Measurements from ENCODE around the gene TTC34.
"Not testable (repeated sequence)": the region's sequence is repeated elsewhere in the genome, so short reads cannot be mapped to it uniquely, and the experiment has no call there.

TTC34 gene

DNA sequence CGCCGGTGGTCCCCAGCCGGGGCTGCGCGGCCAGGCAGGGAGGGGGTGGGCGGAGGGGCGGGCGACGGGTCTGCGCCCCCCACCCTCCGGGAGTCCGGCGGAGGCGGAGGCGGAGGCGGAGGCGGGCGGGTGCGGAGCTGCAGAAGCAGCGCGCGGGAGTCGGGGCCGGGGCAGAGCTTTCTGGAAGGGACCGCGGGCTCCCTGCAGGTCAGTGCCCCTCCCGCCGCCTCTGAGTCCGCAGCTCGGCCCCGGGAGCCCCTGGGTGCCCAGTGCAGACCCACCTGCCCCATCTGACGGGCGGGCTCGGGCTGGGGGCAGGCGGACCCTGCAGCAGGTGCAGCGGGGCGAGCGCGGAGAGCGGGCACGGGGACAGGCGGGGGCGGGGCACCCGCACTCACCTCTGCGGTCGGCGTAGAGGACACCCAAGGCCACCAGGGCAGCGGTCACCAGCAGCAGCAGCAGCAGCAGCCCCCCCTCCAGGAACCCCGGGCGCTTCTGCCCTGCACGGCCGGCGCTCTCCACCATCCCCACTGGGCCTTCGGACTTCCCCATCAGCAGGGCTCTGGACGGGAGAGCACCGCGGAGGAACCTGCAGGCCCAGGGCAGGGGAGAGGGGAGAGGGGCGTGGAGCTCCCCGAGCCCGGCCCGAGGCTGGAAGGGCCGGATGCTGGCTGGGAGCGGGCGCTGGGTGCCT lies 172.4 kb downstream of the TTC34 start:
- Histone ChIP-seq H3K79me2 (ENCODE audit: low read length) (no peaks in the 10 kb centered on the region), H3K27me3 (ENCODE audit: low read depth, low read length) (no peaks in the 10 kb centered on the region), H4K20me1 (ENCODE audit: insufficient read depth, low read length) (no peaks in the 10 kb centered on the region), H3K4me1 (ENCODE audit: low read length) (no peaks in the 10 kb centered on the region), H3K27ac (ENCODE audit: low read length) (no peak overlapping the region), H3K4me3 (ENCODE audit: low read length) (no peak overlapping the region), H3K36me3 (replicated peaks; ENCODE audit: low read depth, low read length) (no peaks in the 10 kb centered on the region), H3K9me3 (ENCODE audit: insufficient read depth, low read length) (no peaks in the 10 kb centered on the region), H3K4me2 (ENCODE audit: low read length) (no peak overlapping the region), H2AFZ (ENCODE audit: low read depth, low read length) (no peak overlapping the region), H3K9ac (ENCODE audit: low read length) (no peak overlapping the region)
- TF ChIP-seq, protein P1, sequence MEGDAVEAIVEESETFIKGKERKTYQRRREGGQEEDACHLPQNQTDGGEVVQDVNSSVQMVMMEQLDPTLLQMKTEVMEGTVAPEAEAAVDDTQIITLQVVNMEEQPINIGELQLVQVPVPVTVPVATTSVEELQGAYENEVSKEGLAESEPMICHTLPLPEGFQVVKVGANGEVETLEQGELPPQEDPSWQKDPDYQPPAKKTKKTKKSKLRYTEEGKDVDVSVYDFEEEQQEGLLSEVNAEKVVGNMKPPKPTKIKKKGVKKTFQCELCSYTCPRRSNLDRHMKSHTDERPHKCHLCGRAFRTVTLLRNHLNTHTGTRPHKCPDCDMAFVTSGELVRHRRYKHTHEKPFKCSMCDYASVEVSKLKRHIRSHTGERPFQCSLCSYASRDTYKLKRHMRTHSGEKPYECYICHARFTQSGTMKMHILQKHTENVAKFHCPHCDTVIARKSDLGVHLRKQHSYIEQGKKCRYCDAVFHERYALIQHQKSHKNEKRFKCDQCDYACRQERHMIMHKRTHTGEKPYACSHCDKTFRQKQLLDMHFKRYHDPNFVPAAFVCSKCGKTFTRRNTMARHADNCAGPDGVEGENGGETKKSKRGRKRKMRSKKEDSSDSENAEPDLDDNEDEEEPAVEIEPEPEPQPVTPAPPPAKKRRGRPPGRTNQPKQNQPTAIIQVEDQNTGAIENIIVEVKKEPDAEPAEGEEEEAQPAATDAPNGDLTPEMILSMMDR (IDR thresholded peaks at IDR 0.05; ENCODE audit: low read depth, low read length) = no peak
- no peak for TF ChIP-seq EZH2phosphoT487 (IDR thresholded peaks at IDR 0.05; ENCODE audit: low read depth)

DNA sequence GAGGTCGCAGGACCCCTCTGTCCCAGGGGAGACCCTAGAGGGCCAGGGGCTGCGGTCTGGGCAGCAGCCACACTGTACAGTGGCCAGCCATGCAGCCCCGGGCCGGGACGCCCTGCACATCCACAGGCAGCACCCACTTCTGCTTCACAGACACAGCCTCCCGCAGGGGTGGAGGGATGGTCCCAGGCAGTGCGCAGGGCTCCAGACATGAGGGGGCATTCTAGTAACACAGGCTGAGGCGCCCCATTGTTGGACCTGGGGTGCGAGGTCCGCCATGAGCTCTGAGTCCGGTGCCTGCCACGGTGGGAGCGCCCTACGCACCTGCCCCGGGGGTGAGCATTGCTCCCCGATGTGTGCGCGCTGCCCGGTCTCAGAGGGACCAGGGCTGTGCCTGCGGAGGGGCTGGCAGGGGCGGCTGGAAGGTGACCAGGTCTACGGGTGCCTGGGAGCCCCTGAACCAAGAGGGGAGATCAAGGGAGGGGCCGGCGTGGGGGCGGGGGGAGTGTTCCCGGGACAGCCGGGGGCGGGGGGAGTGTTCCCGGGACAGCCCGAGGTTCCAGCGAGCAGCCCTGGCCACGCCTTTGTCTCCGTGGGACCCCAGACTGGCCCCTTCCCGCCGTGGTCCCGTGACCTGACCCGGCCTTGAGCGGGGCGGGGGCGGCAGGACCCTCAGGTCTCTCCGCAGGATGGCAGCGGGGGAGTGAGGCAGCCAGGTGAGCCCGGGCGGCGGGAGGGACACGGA lies 173.1 kb downstream of the TTC34 start:
- no peak overlapping the region for H2AFZ ChIP-seq (ENCODE audit: low read depth, low read length)
- no peak overlapping the region for H3K9ac ChIP-seq (ENCODE audit: low read length)
- TF ChIP-seq EZH2phosphoT487 (IDR thresholded peaks at IDR 0.05; ENCODE audit: low read depth) = no peak
- TF ChIP-seq, protein P1 (IDR thresholded peaks at IDR 0.05; ENCODE audit: low read depth, low read length) = no peak
- no peaks in the 10 kb centered on the region for H3K36me3 ChIP-seq (replicated peaks; ENCODE audit: low read depth, low read length)
- no peak overlapping the region for H3K4me2 ChIP-seq (ENCODE audit: low read length)
- no peak overlapping the region for H3K27ac ChIP-seq (ENCODE audit: low read length)
- no peaks in the 10 kb centered on the region for H3K9me3 ChIP-seq (ENCODE audit: insufficient read depth, low read length)
- H4K20me1 ChIP-seq (ENCODE audit: insufficient read depth, low read length) = no peaks in the 10 kb centered on the region
- no peaks in the 10 kb centered on the region for H3K4me1 ChIP-seq (ENCODE audit: low read length)
- no peaks in the 10 kb centered on the region for H3K79me2 ChIP-seq (ENCODE audit: low read length)
- no peaks in the 10 kb centered on the region for H3K27me3 ChIP-seq (ENCODE audit: low read depth, low read length)
- H3K4me3 ChIP-seq (ENCODE audit: low read length) = no peak overlapping the region

DNA sequence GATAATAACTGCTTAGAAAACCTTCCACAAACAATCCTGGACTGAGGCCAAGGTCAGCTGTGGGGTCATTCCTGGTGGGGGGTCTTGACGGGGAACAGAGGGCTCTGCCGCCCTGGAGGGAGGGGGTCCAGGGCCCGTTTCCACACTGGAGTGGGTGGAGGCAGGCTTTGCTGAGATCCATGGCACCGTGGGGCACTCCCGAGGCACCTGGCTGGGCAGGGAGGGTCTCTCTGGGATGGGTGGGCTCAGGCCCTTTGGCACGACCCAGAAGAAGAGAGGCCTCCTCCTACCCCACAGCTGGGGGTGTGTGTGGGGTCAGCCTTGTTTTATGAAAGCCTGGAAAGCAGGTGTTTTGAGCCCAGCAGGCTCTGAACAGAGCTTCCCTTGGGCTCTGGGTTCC lies 173.7 kb downstream of the TTC34 start:
- H3K9ac ChIP-seq (ENCODE audit: low read length) = no peak overlapping the region
- H3K36me3 ChIP-seq (replicated peaks; ENCODE audit: low read depth, low read length) = no peaks in the 10 kb centered on the region
- no peak overlapping the region for H3K4me3 ChIP-seq (ENCODE audit: low read length)
- H4K20me1 ChIP-seq (ENCODE audit: insufficient read depth, low read length) = no peaks in the 10 kb centered on the region
- no peaks in the 10 kb centered on the region for H3K4me1 ChIP-seq (ENCODE audit: low read length)
- no peaks in the 10 kb centered on the region for H3K9me3 ChIP-seq (ENCODE audit: insufficient read depth, low read length)
- no peaks in the 10 kb centered on the region for H3K79me2 ChIP-seq (ENCODE audit: low read length)
- H3K27ac ChIP-seq (ENCODE audit: low read length) = no peak overlapping the region
- H3K27me3 ChIP-seq (ENCODE audit: low read depth, low read length) = no peaks in the 10 kb centered on the region
- H2AFZ ChIP-seq (ENCODE audit: low read depth, low read length) = no peak overlapping the region
- H3K4me2 ChIP-seq (ENCODE audit: low read length) = no peak overlapping the region
- TF ChIP-seq EZH2phosphoT487 (IDR thresholded peaks at IDR 0.05; ENCODE audit: low read depth) = no peak
- TF ChIP-seq, protein P1 (IDR thresholded peaks at IDR 0.05; ENCODE audit: low read depth, low read length) = no peak

DNA sequence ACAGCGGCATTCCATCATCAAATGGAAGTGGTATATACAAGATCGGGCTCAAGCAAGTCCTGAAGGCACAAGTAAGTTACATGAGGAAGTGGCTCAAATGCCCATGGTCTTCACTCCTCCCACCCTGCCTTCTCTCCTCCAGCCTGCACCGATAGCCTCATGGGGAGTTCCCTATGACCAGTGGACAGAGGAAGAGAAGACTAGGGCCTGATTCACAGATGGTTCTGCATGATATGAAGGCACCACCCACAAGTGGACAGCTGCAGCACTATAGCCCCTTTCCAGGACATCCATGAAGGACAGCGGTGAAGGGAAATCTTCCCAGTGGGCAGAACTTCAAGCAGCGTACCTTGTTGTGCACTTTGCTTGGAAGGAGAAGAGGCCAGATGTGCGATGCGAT lies 175.7 kb downstream of the TTC34 start:
- not testable (repeated sequence) for H4K20me1 ChIP-seq (ENCODE audit: insufficient read depth, low read length); H3K79me2 ChIP-seq (ENCODE audit: low read length); H2AFZ ChIP-seq (ENCODE audit: low read depth, low read length); H3K4me2 ChIP-seq (ENCODE audit: low read length); H3K4me3 ChIP-seq (ENCODE audit: low read length); H3K4me1 ChIP-seq (ENCODE audit: low read length); H3K36me3 ChIP-seq (replicated peaks; ENCODE audit: low read depth, low read length); H3K9ac ChIP-seq (ENCODE audit: low read length); H3K27ac ChIP-seq (ENCODE audit: low read length); H3K9me3 ChIP-seq (ENCODE audit: insufficient read depth, low read length); H3K27me3 ChIP-seq (ENCODE audit: low read depth, low read length)
